Stimulated activated CD8-positive, alpha-beta memory T cell treated with anti-CD3 and anti-CD28 coated beads, Interleukin-4, amount 100 ng/mL, for 1 hour (primary cell): ENCODE measurements around the gene MED13.
"Not testable (repeated sequence)": the region's sequence is repeated elsewhere in the genome, so short reads cannot be mapped to it uniquely, and the experiment has no call there.

Experiments
- DNase-seq, 2 donors: peaks; one replicate each; pipeline ENCODE4 v3.0.0-alpha.2; 2020; ENCODE audit warnings: low read depth in 2 of 2, low spot score in 1 of 2

Gene MED13

DNA sequence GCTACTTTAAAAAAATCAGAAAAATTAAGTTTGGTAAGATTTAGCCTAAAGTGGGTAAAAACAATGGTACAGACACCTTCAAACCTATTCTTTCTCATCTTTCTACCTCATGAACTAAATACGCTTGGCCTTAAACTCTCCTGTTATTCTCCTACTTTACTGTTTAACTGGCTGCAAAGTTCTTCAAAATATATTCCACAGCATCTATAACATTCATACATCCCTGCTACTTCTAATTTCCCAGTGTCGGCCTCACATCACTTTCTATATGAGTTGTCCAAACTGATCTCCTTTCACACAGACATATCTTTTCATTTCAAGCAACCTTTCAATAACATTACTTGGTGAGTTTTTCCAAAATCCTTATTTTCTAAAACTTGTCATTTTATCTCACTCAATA is 64.0 kb downstream of the MED13 start:
- DNase-seq: no peak

DNA sequence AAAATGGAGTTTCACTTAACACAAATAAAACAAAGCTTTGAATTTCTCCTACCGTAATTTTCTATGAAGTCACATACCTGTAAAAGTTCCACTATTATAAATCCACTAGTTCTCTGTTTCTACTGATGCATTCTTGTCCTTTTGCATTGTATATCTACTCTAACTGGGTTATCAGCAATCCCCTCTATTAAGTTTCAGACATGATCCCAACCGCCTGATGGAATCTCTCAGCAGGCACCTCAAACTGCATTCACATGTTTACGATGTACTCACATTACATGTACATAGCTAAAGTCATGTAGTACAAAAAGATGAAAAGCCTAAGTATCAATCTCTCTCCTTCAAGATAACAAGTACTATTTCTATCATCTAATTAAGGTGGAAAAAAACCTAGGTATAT is 64.9 kb downstream of the MED13 start:
- DNase-seq: no peak

DNA sequence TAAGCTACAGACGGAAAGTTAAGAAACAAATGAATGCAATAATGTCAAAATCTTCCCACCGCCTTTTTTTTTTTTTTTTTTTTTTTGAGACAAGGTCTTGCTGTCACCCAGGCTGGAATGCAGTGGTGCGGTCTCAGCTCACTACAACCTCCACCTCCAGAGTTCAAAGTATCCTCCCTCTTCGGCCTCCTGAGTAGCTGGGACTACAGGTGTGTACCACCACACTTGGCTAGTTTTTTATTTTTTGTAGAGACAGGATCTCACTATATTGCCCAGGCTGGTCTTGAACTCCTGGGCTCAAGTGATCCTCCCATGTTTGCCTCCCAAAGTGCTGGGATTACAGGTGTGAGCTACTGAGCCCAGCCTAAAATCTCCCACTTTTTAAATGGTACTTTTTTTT is 66.5 kb downstream of the MED13 start:
- DNase-seq: not testable (repeated sequence)

DNA sequence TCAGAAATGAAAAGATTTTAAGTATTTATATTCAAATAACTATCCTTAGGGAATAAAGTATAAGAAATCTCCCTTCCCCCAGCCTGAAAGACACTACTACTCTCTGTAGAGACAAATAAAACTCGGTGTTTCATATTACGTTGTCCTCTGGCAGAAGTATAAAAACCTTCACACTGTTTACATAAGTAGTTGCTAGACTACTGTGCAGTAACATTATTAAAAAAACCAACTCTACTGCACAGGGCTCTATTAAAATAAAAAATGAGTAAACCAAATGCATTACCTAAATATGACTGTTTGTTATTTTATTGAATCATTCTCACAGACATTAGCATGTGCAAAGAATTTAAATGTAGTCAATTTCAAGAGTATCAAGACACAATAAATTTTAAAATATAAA is 67.4 kb downstream of the MED13 start:
- no peak for DNase-seq

DNA sequence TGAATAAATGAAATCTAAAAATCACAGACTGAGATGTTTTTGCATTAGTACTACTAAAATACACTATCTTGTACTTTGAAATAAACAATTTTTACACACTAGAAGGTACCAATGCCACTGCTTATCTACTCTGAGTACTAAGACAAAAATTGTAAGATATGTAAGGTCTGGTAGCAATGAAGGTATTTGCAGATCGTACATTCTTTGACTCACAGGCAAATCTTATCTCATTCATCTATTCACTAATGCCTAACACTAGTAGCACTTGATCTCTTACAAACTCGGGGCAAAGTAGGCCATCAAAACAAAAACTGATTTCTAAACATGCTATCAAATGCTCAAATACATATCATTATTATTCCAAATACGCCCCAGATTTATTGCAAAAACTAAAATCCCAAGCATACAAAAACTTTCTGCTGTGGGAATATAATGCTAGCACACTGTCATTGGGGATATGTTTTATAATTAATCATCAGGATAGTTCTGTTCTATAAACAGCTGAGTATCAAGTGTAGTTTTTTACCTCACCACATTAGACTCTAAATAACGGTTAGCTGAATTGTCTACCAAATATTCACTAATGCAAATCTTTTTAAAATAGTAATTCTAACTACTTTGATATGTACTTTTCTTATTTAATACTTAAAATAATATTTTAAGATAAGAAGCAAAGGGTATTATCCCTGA is 68.0 kb downstream of the MED13 start:
- no peak for DNase-seq

DNA sequence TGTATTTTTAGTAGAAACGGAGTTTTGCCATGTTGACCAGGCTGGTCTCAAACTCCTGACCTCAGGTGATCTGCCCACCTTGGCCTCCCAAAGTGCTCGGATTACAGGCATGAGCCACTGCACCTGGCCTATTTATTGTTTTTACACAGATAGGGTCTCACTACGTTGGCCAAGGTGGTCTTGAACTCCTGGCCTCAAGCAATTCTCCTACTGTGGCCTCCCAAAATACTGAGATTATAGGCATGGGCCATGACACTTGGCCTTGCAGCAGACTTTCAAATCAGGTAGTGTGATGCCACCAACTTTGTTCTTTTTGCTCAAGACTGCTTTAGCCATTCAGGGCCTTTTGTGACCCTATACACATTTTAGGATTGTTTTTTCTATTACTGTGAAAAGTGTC is 75.6 kb downstream of the MED13 start:
- no peak for DNase-seq

DNA sequence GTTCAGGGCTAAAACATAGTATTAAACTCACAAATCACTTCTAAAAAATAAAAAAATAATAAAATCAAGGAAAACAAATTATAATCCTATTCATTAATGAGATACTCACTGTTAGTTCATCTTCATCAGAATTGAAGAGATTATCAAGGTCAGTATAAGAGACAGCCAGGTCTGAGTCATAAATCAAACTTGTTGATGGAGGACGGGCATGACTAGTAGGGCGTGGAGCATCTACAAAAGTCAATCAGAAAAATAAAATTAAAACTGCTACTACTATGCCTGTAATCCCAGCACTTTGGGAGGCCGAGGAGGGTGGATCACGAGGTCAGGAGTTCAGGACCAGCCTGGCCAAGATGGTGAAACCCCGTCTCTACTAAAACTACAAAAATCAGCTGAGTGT is 78.2 kb downstream of the MED13 start:
- DNase-seq: no peak

DNA sequence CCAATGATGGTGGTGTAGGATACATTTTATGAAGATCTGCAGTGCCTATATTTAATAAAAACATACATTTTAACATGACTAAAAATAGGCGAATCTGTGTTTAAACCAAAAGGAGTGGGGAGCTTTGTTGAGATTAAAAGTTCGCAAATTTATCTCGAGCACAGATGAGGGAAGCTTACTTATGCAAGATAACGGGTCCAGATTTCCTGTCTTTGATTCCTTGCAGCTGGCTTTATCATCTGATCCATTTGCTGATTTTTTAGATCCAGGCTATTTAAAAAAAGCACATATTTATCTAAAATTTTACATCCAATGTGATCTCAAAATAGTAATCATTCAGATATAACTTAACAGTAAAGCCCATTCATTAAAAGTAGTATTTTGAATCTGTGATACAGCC is 80.3 kb downstream of the MED13 start:
- no peak for DNase-seq

DNA sequence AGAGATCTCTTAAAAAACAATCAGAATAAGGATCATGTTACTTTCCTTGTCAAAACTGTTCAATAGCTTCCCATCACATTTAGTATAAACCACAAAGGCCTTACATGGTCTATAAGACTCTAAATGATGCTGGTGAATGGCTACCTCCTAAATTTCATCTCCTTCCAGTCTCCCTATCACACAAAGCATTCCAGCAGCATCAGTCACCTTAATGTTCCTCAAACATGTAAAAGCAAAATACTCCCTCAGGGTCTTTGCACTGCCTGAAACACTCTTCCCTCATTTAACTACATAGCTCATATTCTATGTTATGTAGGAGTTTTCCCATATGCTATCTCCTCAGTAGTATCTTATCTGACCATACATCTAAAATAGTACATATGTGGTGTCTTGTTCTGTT is 83.8 kb downstream of the MED13 start:
- DNase-seq: no peak

DNA sequence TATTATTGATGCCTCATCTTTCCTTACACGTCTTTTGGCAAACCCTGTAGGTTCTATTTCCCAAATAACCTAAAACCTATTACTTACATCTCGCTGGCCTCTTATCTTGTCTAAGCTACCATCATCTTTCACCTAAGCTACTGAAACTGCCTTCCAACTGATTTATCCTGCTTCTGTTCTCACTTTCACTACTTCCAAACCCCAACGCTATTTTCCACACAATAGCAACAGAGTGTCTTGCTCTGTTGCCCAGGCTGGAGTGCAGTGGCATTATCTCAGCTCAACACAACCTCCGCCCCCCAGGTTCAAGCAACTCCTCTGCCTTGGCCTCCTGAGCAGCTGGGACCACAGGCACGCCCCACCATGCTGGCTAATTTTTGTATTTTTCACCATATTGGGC is 84.5 kb downstream of the MED13 start:
- no peak for DNase-seq

DNA sequence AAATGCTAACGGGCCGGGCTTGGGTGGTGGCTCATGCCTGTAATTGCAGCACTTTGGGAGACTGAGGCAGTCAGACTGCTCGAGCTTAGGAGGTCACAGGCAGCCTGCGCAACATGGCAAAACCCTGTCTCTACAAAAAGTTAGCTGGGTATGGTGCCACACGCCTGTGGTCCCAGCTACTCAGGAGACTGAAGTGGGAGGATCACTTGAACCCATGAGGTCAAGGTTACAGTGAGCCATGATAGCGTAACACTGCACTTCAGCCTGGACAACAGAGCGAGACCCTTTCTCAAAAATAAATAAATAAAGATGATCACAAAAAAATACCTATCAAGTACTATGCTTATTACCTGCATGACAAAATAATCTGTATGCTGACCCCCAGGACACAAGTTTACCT is 91.0 kb downstream of the MED13 start:
- DNase-seq: no peak

DNA sequence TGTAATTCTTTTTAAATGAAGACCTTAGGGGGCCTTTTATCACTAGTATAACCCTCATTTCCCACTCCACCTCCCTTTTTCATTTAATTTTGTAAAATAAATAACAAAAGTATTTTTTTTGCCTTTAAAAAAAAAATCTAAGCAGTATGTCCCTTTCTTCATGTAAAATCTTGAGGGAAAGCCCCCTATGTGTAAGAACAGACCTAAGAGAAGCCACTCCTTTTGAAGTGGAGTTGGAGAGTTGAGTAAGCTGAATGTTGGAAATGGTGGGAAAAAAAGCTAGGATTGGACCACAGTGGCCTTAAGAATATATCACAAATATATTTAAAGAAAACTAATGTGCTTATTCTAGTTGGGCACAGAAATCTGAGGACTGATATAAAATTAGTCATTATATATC is 92.8 kb downstream of the MED13 start:
- no peak for DNase-seq

DNA sequence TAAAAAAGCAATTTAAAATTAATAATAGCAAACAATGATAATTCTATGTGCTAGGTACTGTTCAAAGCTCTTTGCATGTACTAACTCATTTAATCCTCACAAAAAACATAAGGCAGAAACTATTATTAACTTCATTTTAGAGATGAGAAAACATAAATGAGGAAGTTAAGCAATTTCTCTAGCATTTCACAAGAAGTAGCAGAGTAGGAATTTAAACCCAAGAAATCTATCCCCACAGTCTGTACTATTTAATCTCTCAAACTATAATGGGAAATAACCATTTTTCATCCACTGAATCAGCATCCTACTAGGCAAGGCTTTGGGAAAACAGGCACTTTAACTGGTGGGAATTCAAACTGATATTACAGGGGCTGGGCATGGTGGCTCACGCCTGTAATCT is 95.0 kb downstream of the MED13 start:
- DNase-seq: no peak

DNA sequence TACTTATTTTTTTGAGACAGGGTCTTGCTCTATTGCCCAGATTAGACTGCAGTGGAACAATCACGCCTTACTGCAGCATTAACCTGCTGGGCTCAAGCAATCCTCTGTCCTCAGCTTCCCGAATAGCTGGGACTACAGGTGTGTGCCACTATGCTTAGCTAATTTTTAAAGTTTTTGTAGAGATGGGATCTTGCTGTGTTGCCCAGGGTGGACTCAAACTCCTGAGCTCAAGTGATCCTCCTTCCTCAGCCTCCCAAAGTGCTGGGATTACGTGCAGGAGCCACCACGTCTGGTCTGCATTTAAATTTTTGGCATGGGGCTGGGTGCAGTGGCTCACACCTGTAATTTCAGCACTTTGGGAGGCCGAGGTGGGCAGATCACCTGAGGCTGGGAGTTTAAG is 96.3 kb downstream of the MED13 start:
- no peak for DNase-seq

DNA sequence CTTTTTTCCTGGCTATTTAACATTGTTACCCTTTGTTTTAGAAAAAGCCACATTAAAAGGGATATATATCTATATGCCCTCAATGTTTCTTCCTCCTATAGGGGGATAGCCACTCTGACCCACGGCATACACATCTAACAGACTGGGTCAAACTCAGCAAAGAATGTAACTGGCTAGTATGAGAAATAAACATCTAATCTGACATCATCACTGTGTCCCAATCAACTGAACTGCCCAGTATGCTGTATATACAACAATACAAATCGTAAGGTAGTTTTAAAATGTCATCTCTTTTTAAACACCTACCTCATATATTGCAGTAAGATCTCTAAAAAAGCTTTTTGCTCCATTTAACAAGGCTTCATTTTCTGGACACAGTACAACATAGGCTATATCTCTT is 97.3 kb downstream of the MED13 start:
- no peak for DNase-seq

DNA sequence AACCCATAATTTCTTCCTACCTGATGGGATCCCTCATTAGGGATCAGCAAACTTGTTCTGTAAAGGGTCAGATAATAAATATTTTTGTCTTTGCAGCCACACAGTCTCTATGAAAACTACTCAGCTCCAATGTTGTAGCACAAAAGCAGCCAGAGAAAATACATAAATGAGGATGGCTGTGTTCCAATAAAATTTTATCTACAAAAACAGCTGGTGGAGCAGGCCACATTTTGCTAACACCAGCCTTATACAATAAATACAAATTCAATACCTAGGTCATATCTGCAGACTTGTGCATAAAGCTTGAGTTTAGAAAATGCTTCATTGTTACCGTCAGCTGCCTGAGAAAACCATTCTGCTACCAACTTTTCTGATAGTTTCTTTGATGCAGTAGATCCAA is 98.9 kb downstream of the MED13 start:
- no peak for DNase-seq

DNA sequence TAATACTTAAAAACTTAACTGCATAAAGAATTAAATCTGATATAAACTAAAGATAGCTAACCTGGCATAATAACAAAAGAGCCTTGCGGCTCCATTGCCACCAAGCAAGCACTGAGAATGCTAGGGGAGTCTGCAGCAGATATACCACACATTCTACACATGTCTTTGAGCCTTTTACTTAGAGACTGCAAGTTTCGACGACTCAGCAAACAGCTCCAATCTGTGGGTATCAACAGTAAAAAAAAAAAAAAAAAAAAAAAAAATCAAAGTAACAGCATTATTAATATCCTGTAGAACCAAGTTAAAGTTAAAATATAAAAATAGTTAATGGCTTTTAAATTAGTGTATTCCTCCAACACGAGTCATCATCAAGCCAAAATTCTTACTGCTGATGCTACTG is 109.5 kb downstream of the MED13 start:
- no peak for DNase-seq

DNA sequence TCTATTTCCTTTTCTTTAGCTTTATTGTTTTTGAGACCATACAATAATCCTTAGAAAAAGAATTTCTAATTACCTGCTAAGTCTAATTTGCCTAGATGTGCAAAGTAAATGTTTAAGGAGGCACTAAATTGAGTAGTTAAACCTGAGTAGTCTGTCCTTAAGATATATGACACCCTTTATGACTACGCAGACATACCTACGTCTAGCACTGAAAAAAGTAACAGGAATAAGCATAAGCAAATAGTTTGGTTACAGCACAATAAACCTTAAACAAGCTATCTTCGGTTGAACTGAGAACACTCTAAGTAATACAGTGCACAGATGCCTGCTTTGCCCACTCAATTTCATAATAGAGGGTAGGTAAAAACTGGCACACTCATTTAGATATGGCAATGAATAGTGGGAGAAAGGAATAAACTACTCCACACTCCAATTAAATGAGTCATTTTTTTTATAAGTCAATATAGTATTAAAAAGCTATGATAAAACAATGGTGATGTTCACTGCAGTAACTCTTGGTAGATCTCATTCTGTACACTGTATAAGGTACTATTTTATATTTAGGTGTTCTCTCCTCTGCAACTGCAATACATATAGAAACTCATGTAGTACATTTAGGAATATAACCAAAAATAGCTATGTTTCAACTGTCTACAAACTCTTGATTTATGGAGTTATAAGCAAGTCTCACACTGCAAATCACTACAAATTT is 117.6 kb downstream of the MED13 start:
- DNase-seq: no peak

DNA sequence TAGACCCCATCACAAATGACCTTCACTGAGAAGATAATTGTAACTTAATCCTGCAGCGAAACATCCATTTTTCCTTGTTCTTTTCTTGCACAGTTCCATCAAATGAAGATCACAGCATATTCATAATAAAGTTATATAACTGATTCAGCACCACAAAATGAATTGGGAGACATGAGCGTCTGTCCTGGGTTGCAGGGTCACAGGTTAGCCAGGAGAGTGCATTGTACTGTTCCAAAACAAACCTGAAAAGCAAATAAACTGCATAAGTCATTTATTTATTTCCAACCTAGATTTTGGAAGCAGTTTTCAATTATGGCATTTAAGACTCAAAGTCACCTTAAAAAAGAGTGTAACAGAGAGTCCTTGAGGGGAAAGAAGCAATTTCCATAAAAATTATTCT is 118.7 kb downstream of the MED13 start:
- no peak for DNase-seq

DNA sequence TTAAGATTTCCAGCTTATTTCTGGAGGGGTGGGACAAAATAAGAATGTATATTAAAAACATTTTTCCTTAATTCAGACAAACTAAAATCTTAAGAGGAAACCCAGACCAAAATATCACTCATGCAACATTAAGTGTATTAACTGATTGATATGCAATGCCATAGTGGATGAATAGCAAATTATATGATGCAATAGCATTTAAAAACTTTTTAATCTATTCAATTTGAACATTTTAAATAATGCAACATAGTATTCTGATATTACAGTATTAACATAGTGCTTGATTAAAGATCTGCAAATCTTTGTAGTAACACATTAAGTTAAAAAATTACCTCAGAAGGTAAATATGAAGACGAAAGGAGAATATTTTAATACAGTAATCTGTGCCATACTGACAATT is 122.0 kb downstream of the MED13 start:
- no peak for DNase-seq

DNA sequence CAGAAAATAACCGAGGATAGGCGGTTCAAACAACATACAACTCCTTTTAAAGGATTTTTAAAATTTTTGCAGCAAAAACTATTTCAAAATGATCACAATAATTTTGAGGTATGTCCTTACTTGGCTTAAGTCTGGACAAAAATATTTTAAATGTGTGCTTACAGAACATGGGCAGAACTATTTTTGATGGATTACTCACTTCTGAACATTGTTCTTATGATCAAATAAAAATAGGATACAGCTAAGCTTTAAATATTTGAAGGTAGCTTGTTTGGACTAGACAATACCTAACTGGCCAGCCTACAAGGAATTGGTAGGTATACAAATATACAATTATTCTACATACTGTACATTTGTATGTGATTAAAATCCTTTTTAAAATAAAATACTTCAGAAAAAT is 123.0 kb downstream of the MED13 start:
- DNase-seq: no peak

DNA sequence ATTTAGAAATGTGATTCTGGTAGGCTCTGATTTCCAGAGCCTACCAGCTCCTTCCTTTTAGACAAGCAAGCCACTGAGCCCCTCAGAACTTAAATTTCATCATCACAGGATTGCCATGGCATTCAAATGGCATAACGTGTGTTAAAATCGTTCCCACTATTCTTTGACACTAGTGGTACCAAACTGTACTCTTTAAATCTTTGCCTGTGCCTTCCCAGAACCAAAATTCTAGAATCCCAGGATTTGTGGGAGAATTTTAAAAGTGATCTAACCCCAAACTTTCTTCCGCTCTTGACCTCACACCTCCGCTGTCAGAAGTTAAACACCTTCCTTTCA is 137.0 kb downstream of the MED13 start:
- DNase-seq: no peak
